Activated T-helper 1 cell treated with anti-CD3 and anti-CD28 coated beads, Interleukin-2, amount 50 U/mL, for 16 hours (primary cell): ENCODE measurements around the gene CYP2B6.
"Not testable (repeated sequence)": the region's sequence is repeated elsewhere in the genome, so short reads cannot be mapped to it uniquely, and the experiment has no call there.

Experiments used
- DNase-seq, 2 donors: peaks; one replicate each; pipeline ENCODE4 v3.0.0-alpha.2; 2020; ENCODE audit warnings: low read depth in 1 of 2, low spot score in 1 of 2

The CYP2B6 gene

DNA sequence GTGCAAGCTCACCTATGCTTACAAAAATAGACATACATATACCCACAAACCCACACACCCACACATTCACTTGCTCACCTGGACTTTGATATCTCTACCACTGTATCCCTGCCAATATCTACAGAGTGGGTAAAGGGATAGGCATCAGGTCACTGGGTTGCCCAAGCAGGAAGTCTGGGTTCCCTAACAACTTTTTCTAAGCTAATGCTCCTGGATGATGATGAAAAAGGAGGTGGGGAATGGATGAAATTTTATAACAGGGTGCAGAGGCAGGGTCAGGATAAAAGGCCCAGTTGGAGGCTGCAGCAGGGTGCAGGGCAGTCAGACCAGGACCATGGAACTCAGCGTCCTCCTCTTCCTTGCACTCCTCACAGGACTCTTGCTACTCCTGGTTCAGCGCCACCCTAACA, at the start of gene CYP2B6:
CYP2B6 (plus strand) TSS at position 311 of the 410 bp plus-strand sequence; CDS start at position 335, 24 bp downstream.
- no peak for DNase-seq

DNA sequence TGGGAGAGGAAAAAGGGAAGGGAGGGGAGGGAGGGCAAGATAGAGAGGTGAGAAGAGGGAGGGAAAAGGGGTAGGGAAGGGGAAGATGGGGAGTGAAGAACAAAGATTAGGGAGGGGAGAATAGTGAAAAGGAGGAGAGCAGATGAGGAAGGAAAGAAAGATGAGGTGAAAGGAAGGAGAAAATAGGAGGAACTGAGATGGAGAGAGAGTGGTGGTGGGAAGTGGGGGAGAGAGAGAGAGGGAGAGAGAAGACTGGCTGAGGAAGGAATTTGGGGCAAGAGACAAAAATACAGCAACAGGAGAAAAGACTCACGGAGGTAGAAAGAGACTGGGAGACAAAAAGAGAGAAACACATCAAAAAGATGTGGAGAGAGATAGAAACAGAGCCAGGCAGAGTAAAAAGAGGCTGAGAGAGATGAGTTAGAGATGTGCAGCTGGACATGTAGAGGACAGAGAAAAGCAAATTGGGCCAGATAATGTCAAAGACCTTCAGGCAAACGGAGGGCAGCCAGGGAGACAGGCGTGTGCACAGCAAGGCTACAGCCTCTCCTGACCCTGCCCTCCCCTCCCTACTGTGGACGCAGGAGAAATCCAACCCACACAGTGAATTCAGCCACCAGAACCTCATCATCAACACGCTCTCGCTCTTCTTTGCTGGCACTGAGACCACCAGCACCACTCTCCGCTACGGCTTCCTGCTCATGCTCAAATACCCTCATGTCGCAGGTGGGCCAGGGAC, 49.4 kb upstream of the CYP2B6 start:
- no peak for DNase-seq

DNA sequence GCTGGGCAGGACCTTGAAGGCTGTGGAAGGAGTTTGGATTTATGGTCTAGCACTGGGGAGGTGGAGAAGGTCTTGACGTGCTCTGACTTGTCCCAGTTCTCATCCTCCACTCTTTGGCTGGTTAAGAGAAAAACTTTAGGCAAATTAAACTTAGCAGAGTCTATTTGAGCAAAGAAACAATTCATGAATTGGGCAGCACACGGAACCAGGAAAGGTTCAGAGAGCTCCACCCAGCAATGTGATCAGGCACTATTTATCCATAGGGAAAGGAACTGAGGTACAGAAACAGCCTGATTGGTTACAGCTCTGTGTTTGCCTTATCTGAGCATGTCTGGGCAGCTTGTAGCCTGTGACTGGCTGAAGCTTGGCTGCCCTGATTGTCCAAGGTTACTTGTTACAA, 45.4 kb upstream of the CYP2B6 start:
- no peak for DNase-seq

- DNase-seq, result no peak
These were observed 44.0 kb upstream of the CYP2B6 start for GRCh38 chr19:40947114-40947513.

GRCh38 chr19:40947573-40947972, 43.5 kb upstream of the CYP2B6 start:
- DNase-seq, result no peak

DNA sequence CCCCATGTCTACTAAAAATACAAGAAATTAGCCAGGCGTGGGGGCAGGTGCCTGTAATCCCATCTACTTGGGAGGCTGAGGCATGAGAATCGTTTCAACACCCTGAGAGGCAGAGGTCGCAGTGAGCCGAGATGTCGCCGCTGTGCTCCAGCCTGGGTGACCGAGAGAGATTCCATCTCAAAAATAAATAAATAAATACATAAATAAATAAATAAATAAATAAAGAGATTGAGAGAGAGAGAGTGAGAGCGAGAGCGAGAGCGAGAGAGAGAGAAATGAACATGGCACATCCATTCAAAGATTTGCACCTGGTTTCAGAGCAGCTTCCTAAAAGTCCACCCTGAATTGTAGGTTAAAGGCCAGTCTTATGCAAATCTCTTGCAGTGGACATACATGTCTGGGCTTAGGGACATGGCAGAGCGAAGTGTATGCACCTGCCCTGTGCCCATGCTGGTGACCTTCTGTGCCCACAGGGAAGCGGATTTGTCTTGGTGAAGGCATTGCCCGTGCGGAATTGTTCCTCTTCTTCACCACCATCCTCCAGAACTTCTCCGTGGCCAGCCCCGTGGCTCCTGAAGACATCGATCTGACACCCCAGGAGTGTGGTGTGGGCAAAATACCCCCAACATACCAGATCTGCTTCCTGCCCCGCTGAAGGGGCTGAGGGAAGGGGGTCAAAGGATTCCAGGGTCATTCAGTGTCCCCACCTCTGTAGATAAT, 42.3 kb upstream of the CYP2B6 start:
- DNase-seq, result no peak

GRCh38 chr19:40954573-40954972, 36.5 kb upstream of the CYP2B6 start:
- DNase-seq, result no peak

GRCh38 chr19:40959338-40959737, 31.7 kb upstream of the CYP2B6 start:
- DNase-seq, result no peak

GRCh38 chr19:40960062-40960685, 30.9 kb upstream of the CYP2B6 start:
- DNase-seq, result no peak

GRCh38 chr19:40960780-40961179, 30.3 kb upstream of the CYP2B6 start:
- DNase-seq, result no peak

- DNase-seq, result no peak
These were observed 28.6 kb upstream of the CYP2B6 start for GRCh38 chr19:40962460-40962961.

- not testable (repeated sequence) for DNase-seq
These were observed 26.7 kb upstream of the CYP2B6 start for GRCh38 chr19:40964361-40964760.

- DNase-seq, result not testable (repeated sequence)
These were observed 25.7 kb upstream of the CYP2B6 start for GRCh38 chr19:40965351-40965750.

DNA sequence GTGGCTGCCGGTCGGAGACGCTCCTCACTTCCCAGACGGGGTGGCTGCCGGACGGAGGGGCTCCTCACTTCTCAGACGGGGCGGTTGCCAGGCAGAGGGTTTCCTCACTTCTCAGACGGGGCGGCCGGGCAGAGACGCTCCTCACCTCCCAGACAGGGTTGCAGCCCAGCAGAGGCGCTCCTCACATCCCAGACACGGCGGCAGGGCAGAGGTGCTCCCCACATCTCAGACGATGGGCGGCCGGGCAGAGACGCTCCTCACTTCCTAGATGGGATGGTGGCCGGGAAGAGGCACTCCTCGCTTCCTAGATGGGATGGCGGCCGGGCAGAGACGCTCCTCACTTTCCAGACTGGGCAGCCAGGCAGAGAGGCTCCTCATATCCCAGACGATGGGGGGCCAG, 24.5 kb upstream of the CYP2B6 start:
- DNase-seq, result not testable (repeated sequence)

DNA sequence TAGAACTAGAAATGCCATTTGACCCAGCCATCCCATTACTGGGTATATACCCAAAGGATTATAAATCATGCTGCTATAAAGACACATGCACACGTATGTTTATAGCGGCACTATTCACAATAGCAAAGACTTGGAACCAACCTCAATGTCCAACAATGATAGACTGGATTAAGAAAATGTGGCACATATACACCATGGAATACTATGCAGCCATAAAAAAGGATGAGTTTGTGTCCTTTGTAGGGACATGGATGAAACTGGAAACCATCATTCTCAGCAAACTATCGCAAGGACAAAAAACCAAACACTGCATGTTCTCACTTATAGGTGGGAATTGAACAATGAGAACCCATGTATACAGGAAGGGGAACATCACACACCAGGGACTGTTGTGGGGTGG, 23.0 kb upstream of the CYP2B6 start:
- not testable (repeated sequence) for DNase-seq

- not testable (repeated sequence) for DNase-seq
These were observed 21.4 kb upstream of the CYP2B6 start for GRCh38 chr19:40969721-40970120.

DNA sequence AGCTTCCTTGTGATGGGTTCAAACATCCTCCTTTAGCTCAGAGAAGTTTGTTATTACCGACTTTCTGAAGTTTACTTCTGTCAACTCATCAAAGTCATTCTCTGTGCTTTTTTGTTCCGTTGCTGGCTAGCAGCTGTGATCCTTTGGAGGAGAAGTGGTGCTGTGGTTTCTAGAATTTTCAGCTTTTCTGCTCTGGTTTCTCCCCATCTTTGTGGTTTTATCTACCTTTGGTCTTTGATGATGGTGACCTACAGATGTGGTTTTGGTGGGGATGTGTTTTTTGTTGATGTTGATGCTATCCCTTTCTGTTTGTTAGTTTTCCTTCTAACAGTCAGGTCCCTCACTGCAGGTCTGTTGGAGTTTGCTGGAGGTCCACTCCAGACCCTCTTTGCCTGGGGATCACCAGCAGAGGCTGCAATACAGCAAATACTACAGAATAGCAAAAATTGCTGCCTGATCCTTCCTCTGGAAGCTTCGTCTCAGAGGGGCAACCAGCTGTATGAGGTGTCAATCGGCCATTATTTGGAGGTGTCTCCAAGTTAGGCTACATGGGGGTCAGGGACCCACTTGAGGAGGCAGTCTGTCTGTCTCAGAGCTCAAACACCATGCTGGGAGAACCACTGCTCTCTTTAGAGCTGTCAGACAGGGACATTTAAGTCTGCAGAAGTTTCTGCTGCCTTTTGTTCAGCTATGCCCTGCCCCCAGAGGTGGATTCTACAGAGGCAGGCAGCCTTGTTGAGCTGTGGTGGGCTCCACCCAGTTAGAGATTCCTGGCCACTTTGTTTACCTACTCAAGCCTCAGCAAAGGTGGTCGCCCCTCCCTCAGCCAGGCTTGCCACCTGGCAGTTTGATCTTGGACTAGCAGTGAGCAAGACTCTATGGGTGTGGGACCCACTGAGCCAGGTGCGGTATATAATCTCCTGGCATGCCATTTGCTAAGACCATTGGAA, 20.4 kb upstream of the CYP2B6 start:
- not testable (repeated sequence) for DNase-seq

DNA sequence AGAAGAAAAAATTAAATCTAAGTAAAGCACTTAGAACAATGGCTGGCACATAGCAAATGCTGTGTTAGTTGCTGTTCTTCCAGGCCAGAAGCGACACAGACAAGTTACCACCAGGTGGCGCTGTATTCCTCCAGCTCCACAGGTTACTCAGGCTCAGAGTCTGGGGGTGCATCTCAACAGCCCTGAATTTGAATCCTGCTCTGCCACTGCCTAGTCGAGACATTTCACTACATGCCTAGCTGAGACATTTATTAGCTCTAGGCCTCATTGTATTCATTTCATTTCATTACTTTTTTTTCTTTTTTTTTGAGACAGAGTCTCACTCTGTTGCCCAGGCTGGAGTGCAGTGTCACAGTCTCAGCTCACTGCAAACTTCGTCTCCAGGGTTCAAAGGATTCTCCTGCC, 16.4 kb upstream of the CYP2B6 start:
- DNase-seq, result peak; percentile 51 to 66

DNA sequence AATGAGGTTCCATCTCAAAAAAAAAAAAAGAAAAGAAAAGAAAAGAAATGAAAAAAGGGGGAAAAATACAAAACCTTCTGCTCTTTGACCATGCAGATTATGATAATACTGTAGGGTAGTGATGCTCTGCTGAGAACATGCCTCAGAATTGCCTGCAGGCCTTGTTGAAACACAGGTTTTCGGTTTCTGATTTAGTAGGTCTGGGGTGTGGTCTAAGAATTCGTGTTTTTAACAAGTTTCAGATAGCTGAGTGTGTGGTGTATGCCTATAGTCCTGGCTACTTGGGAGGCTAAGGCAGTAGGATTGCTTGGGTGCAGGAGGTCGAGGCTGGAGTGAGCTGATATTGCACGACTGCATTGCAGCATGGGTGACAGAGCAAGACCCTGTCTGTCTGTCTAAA, 14.9 kb upstream of the CYP2B6 start:
- no peak for DNase-seq

DNA sequence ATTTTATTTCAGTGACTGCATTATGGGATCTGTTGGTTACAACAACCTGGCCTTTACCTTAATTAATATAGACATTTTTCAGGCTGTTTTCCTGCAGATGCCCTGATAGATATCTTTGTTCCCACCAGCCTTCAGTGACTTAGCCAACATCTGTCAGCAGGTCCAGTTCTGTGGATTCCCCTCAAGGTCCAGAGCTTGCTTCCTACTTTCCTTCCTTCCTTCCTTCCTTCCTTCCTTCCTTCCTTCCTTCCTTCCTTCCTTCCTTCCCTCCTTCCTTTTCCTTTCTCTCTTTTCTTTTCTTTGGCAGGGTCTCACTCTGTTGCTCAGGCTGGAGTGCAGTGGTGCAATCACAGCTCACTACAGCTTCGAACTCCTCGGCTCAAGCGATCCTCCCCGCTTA, 14.4 kb upstream of the CYP2B6 start:
- DNase-seq, result no peak

GRCh38 chr19:40979759-40980158, 11.3 kb upstream of the CYP2B6 start:
- DNase-seq, result not testable (repeated sequence)
